Measurements from ENCODE around the gene FRY.

The FRY gene

DNA sequence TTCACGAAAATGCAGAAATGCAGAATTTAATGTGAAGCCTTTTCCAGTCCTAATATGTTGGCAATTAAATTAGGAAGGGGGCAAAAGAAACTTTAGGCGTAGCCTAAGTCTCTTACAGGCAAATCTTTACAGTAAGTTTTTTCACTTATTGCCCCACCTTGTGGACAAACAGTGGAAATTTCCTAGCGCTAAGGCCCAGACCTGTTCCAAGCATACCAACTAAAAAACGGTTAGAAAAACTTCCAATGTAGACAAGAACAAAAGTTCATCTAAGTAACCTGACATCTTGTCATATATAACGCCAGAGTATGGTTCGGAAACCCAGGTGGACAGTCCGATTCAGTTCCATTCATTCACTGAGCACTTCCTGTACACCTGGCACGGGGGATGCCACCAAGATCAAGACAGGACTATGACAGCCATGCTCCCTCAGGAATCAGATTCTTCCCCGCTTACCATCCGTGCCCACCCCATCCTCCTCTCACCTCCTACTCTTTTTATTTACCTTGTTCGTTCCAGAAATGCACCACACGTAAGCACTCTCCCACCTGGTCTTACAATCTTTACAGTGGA lies 278.6 kb downstream of the FRY start:
- peak; percentile 59 for DNase-seq (ENCODE audit: low spot score)

DNA sequence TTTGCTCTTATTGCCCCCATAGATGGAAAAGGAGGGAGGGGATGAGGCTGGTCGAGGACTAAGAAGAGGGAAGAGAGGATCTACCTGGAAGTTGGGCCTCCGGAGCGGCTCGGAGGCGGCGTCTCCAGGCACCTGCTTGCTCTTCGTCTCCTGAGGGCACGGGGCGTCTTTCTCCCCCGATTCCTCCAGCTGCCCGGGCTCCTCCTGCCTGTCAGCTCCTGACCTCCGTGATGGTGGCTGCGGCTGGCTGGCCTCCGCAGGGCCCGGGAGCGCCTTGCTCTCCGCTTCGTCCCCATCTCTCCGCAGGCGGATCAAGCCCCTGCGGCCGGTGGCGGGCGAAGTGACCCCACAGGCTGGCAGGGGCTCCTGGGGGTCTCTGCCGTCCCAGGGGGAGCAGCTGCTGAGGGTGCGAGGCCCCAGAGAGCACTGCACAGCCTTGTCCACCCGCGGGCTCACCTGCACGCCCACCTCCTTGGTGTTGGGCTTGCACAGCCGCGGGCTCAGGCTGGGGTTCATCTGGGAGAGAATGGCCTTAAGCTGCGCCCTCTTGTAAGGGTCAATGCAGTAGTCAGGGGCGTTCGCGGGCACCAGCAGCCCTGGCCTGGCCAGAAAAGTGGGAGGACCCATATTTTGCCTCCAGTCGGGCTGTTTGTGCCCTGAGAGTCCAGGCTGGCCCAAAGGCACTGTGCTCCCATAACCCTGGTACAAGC lies 279.8 kb downstream of the FRY start:
- DNase-seq (ENCODE audit: low spot score), result no peak

DNA sequence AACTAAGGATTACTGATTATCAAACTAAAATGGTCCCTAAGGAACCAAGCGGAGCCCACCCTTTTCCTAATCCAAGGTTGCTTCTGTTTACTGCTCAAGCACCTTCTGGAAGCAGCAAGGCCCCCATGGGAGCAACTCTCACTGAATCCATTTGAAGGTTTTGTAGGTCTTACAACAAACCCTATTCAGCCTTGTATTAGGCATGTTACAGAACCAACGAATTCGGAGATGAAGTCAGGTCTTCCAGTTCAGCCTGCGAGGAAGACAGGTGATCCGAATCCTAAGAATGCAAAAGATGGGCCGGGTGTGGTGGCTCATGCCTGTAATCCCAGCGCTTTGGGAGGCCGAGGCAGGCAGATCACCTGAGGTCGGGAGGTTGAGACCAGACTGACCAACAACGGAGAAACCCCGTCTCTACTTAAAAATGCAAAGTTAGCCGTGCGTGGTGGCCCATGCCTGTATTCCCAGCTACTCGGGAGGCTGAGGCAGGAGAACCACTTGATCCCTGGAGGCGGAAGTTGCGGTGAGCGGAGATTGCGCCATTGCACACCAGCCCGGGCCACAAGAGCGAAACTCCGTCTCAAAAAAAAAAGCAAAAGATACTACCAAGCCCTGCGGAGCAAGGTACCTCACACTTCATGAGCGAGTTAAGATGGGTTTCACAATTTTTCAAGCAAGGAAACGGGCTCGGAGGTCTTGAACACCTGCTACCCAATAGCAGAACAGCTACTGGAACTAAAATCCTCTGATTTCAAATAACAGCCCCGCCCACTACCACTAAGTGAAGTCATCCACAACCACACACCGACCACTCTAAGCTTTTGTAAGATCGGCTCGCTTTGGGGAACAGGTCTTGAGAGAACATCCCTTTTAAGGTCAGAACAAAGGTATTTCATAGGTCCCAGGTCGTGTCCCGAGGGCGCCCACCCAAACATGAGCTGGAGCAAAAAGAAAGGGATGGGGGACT lies 283.0 kb downstream of the FRY start:
- peak; percentile 26 for DNase-seq (ENCODE audit: low spot score)

DNA sequence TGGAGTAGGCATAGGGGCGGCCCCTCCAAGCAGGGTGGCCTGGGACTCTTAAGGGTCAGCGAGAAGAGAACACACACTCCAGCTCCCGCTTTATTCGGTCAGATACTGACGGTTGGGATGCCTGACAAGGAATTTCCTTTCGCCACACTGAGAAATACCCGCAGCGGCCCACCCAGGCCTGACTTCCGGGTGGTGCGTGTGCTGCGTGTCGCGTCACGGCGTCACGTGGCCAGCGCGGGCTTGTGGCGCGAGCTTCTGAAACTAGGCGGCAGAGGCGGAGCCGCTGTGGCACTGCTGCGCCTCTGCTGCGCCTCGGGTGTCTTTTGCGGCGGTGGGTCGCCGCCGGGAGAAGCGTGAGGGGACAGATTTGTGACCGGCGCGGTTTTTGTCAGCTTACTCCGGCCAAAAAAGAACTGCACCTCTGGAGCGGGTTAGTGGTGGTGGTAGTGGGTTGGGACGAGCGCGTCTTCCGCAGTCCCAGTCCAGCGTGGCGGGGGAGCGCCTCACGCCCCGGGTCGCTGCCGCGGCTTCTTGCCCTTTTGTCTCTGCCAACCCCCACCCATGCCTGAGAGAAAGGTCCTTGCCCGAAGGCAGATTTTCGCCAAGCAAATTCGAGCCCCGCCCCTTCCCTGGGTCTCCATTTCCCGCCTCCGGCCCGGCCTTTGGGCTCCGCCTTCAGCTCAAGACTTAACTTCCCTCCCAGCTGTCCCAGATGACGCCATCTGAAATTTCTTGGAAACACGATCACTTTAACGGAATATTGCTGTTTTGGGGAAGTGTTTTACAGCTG lies 283.9 kb downstream of the FRY start, which contains the start of the genes BRCA2 and ZAR1L:
Gene BRCA2 (plus strand): TSS at position 271 of the 790 bp plus-strand sequence. CDS start 953 bp downstream, outside the sequence.
Gene ZAR1L (minus strand): TSS at position 126 of the 790 bp plus-strand sequence. CDS start 3,438 bp downstream, outside the sequence.
- peak; percentile 81 for DNase-seq (ENCODE audit: low spot score)

DNA sequence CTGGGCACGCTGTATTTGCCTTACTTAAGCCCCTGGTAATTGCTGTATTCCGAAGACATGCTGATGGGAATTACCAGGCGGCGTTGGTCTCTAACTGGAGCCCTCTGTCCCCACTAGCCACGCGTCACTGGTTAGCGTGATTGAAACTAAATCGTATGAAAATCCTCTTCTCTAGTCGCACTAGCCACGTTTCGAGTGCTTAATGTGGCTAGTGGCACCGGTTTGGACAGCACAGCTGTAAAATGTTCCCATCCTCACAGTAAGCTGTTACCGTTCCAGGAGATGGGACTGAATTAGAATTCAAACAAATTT lies 284.4 kb downstream of the FRY start:
- DNase-seq (ENCODE audit: low spot score), result no peak

DNA sequence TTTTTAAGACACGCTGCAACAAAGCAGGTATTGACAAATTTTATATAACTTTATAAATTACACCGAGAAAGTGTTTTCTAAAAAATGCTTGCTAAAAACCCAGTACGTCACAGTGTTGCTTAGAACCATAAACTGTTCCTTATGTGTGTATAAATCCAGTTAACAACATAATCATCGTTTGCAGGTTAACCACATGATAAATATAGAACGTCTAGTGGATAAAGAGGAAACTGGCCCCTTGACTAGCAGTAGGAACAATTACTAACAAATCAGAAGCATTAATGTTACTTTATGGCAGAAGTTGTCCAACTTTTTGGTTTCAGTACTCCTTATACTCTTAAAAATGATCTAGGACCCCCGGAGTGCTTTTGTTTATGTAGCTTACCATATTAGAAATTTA lies 284.9 kb downstream of the FRY start:
- no peak for DNase-seq (ENCODE audit: low spot score)

DNA sequence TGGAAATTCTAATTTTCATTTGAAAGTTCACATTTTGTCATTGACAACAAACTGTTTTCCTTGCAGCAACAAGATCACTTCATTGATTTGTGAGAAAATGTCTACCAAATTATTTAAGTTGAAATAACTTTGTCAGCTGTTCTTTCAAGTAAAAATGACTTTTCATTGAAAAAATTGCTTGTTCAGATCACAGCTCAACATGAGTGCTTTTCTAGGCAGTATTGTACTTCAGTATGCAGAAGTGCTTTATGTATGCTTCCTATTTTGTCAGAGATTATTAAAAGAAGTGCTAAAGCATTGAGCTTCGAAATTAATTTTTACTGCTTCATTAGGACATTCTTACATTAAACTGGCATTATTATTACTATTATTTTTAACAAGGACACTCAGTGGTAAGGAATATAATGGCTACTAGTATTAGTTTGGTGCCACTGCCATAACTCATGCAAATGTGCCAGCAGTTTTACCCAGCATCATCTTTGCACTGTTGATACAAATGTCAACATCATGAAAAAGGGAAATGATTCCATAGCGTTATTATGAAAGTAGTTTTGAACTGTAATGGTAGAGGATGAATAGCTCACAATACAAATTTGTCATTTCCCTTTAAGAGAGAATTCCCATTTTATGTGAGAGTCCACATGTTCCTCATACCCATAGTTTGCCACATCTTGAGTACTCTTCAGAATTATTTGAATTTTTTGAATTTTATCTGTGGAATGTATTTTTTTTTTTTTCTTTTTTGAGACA lies 286.3 kb downstream of the FRY start:
- no peak for DNase-seq (ENCODE audit: low spot score)

DNA sequence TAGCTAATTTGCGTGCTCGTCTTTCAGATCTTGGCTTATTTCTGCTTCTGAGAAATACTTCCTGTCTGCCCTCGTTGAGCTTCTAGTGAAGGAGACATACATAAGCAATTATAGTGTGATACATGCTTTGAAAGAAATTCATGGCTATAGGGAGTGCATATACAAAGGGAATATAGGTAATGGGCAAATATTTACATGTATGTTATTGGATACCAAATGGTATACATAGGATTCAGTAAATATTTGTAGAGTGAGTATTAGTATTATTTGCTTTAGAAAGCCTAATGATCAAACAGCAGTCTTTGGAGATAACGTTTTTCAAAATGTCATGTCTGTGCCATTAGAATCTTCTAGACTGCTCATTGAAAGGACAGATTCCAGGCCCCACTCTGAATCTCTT lies 289.0 kb downstream of the FRY start:
- DNase-seq (ENCODE audit: low spot score), result no peak

DNA sequence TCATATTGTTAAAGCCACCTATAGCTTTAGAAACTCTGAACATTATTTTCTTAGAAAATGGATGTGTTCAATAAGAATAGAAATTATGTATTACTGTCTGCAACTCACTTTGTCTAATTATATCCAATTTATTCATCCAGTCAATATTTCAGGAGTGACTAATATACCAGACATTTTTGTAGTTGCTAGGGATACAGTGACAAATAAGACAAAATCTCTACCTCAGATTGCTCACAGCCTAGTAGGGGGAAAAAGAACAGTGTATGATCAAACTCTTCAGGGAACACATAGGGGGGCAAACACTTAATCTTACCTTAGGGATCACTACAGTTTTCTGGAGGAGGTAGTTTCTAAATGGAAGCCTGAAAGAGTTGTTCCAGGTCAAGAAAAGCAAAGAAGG lies 292.3 kb downstream of the FRY start:
- DNase-seq (ENCODE audit: low spot score), result peak; percentile 49

DNA sequence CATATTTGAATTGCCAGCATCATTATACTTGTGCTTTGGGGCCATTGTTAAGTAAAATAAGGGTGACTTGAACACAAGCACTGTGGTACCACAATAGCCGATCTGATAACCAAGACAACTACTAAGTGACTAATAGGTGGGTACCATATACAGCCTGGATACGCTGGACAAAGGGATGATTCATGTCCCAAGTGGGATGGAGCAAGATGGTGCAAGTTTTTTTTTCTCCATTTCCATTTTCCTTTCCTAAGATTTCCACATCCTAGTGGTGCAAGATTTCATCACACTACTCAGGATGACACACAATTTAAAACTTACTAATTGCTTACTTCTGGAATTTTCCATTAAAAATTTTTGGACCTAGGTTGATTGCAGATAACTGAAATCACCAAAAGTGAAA lies 298.9 kb downstream of the FRY start:
- DNase-seq (ENCODE audit: low spot score), result no peak

DNA sequence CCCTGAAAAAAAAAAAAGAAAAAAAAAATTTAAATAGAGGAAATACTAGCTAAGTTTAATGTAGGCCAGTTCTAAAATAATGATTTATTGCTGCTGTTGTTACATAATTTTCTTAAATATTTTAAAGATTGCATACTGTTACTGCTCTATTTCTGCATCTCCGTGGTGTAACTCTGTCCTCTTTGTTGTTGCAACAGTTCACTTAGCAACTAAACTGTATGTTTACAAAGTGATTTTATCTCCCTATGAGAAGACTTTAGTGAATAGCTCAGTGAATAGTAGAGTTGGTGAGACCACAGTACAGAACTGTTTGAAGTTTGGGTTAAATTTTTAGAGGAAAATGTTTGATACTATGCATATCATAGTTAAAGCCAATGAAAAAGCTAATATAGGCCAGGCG lies 303.1 kb downstream of the FRY start:
- no peak for DNase-seq (ENCODE audit: low spot score)

DNA sequence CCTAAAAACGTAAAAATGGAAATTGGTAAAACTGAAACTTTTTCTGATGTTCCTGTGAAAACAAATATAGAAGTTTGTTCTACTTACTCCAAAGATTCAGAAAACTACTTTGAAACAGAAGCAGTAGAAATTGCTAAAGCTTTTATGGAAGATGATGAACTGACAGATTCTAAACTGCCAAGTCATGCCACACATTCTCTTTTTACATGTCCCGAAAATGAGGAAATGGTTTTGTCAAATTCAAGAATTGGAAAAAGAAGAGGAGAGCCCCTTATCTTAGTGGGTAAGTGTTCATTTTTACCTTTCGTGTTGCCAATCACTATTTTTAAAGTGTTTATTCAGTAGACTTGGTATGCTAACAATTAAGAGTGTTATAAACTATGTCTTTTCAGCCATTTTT lies 309.3 kb downstream of the FRY start:
- DNase-seq (ENCODE audit: low spot score), result no peak

DNA sequence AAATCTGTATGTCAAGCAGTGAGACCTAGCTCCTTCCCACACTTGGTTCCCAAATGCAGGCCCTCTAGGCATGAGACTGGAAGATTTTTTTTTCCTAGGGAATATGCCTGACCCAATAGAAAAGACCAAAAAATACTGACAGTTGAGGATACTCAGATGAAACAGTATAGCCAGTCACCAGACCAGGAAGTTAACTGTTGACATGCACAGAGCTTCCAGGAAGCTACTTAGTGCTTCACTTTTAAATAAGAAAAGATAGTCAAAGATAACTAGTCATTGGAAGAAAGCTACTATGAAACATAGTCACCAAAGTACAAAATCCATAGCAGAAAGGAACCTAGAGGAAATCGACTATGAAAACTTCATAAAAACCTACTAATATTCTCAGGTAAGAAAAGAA lies 316.1 kb downstream of the FRY start:
- DNase-seq (ENCODE audit: low spot score), result no peak

Data from kidney capillary endothelial cell (primary cell).